Neural progenitor cell (in vitro differentiated cells): ENCODE measurements around the gene ARF5.

Experiments used
- CTCF ChIP-seq: fragments of 200-600 bp; sonication (generic); IDR thresholded peaks from 2 replicates; pipeline ENCODE4 v1.5.1; 2017; ENCODE audit warnings: antibody characterized with exemption, mild to moderate bottlenecking
- EZH2 ChIP-seq: fragments of 200-600 bp; sonication (generic); IDR thresholded peaks from 2 replicates; pipeline ENCODE4 v1.6.1; 2017; ENCODE audit warnings: antibody characterized with exemption, mild to moderate bottlenecking, moderate library complexity

DNA sequence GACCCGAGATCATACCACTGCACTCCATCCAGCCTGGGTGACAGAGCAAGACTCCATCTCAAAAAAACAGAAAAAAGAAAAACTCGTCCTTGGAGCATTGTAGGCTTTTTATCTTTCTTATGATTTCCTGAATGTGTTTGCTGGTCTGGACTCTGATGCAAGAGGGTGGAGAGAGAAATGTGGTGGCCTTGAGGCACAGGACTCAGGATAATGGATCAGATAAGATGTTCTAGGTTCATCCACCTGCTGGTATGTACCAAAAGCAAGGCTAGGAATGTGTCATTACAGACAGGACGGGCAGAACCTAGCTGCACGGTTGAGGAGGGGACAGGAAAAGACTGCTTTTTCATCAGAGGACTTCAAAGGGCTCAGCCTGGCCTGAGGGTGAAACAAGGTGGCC is 36.3 kb upstream of the ARF5 start:
- no peak for TF ChIP-seq CTCF
- TF ChIP-seq EZH2 = no peak
